Hepatic stellate cell (primary cell): ENCODE results near the gene SMIM23.

Experiments used
- DNase-seq: peaks from one replicate; pipeline ENCODE4 v3.0.0; 2011; ENCODE audit warnings: low spot score

The SMIM23 gene

GRCh38 chr5:171785517-171785916 lies at the start of gene SMIM23:
Gene SMIM23, plus strand, starts transcription at chr5:171785817. Its CDS starts 55 bp downstream, at chr5:171785872.
- no peak for DNase-seq

DNA sequence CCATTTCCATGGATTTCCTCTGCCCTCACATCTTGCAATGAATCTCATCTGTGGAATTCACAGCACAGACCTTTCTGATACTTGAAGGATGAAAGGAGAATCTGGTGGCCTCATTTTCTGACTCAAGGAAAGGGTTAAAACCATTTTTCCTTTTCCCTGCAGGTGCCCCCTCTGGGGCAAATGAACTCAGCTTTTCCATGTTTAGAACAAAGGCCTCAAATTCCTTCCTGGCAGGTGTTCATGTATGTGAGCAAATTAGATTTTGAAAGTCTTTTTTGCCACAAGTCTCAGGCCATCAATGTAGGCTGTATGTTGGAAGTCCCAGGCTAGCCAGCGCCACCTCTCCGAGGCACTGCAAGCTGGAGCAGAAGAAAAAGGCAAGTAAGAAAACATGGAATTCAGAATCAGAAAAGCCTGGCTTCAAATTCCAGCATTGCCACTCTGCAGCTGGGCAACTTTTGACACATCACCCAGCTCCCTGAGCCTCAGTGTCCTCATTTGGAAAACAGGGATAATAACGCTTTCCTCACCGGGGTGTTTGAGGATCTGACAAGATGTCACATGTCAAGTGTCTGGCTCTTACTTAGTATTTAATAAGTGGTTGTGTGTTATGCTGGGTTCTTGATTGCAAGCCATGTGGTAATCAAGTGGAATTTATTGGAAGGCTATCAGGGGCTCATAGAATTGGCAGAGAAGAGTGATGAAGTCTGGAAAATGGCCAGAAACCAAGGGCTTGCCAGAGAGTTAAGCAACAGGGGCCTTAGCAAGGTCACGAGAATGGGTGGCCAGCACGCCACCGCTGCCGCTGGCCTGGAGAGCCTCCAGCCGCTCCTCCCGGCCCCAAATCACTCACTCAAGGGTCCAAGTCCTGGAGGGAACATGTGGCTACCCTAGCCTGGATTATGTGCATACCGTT lies 48.4 kb upstream of the SMIM23 start:
- no peak for DNase-seq

DNA sequence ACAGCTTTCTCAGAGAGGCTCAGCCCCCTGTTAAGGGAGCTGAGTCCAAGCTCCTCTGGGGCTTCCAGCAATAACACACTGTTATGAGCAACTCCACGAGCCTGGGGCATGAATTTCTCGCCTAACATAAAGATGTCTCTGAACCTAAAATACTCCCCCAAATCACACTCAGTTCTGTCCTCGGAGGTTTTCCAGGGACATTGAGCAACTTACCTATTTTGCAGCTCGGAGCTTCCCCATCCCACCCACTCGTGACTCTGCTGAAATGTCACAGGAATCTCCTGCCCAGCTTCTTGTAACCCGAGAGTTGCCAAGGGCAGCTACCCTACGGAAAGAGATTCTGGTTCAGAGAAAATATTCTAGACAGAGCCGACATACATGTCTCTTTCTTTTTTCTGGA lies 47.1 kb upstream of the SMIM23 start:
- no peak for DNase-seq

DNA sequence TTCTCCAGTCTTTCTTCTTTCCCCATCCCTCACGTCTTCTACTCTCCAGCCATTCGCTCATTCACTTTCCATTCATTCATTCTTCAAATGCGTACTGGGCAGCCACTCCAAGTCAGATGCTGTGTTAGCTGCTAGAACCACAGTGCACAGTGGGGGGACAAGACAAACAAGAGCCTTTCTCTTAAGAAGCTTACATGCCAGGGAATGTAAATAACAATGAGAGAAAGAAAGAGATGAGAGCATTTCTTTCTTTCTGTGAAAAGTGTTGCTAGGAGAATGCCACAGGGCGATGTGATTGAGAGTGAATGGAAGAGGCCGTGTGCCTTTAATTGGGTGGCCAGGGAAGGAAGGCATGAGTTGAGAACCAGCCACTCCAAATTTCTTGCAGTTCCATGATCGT lies 46.3 kb upstream of the SMIM23 start:
- no peak for DNase-seq

DNA sequence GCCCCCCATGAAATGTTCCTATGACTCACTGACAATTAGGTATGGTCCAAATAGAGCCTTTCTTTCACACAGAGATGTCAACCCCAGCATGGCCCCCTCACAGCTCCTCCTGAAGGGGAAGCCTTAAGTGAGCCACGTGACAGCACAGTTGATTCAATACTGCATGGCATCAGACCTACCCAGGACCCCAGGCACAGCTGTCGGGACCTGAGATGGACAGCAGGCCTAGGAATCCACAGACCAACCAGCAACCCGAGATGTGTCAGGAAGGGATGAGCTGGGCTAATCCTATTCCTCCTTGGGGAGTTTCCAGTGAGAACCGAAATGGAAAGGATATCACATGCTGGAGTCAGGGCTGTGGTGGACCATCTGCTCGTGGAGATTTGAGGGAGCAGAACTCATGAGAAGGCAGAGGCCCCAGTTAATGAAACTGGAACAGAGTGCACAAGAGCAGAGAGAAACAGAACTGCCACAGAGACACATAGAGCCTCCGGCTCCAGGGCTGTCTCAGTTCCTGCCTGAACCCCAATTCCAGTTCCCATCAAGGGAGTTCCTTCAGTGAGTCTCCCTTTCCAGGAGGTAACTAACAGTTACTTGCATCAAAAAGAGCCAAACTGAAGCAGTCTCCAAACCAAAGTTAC lies 42.1 kb upstream of the SMIM23 start:
- DNase-seq, result no peak

DNA sequence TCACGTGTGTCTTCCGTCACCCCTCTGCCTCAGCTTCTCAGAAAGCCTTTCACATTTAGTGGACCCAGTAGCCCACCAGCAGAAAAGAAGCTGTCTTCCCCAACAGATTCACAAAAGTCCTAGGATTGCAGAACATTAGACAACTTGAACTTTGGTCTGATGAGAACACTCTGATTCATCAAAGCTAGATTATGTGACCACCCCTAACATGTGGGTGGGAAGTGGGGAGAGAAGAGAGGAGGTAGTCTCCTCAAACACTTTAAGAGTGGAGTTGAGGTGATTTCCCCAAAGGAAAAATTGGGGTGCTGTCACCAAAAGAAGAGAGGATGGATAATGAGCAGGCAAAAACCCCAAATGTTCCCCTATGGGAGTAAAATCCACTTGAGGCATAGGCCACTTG lies 41.4 kb upstream of the SMIM23 start:
- DNase-seq, result no peak

DNA sequence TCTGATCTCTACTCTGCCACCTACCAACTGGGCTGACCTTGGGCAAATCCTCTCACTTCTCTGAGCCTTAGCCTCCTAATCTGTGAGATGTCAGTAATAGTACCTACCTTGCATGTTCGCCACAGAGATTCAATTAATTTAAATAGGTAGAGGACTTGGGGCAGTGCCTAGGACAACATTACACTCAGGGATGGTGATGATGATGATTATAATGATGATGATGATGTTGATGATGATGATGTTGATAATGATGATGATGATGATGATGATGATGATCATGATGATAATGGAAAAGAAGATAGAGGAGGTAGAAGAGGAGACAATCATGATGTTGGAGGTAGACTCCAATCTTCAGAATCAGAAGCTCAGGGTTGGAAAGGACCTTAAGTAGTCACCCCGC lies 40.7 kb upstream of the SMIM23 start:
- no peak for DNase-seq

DNA sequence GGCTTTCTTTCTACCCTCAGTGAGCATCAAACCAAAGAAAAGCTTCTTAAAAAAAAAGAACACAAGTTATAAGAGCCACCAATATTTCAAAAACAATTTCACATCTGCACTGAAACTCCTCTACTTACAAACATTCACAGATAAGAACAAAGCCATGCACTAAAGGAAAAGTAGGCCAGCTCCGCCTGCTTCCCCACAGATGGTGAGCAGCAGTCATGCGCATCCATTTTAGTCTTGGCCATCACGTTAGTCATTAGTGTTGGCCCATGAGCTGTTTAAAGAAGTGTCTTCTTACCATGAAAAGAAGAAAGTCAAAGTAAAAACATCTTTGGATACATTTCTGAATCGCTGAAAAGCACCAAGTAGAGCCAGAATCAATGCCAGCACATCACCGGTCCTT lies 40.0 kb upstream of the SMIM23 start:
- DNase-seq, result no peak

GRCh38 chr5:171747061-171747859 lies 38.4 kb upstream of the SMIM23 start:
- DNase-seq, result no peak

DNA sequence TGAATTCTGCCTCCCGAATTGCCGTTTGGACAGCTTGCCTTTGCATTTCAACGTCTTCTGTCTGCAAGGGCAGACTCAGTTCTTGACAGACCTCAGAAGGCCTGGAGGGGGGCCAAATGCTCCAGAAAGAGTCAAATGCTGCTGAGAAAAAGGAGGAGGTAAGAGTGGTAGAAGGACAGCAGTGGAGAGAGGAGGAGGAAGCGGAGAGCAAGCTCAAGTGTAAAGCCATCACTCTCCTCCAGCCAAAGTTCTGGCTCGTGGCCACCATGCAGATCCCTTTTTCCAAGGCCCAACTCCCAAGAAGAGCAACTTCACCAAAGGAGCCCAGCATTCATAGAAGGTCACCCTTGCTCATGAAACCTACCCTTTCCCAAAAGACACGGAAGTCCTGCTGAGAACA lies 36.9 kb upstream of the SMIM23 start:
- no peak for DNase-seq

- DNase-seq, result no peak
Observed at GRCh38 chr5:171749365-171749764, 36.3 kb upstream of the SMIM23 start.

- DNase-seq, result no peak
Observed at GRCh38 chr5:171750311-171750788, 35.3 kb upstream of the SMIM23 start.

DNA sequence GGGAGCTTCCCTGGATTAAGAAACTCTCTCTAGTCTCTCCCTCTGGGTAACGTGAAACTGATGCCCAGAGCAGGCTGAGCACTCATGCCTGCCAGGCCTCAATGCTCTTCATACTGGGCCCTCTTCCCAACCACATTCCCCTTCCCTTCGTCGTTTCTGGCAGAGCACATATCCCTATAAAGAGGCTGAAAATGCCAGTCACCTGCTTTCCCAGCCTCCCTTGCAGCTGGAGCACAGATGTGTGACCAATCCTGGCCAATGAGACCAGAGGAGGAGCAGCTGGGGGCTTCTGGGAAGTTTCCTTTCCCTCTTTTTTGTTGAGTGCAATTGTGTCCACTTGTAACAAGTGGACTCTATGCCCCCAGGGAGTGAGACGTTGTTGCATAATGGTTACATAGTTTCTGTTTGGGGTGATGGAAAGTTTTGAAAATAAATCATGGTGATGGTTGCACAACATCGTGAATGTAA lies 30.2 kb upstream of the SMIM23 start:
- no peak for DNase-seq

- DNase-seq, result peak; percentile 58
Observed at GRCh38 chr5:171757853-171758535, 27.6 kb upstream of the SMIM23 start.

DNA sequence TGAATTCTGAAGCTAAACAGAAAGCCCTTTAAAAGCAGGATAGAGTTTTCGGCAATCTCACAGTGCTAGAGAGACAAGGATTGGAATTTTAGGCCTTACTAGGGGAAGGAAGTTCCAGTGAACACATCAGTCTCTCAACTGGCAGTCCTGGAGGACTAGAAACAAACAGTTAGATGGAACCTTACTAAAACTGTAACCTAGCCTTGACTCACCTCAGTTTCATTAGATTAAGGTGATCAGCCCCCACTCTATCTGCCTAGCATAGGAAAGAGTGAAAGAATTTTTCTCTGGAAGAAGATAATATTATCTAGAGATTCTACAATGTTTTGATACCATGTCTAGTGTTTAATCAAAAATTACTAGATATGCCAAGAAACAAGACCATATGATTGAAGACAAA lies 25.8 kb upstream of the SMIM23 start:
- DNase-seq, result no peak

DNA sequence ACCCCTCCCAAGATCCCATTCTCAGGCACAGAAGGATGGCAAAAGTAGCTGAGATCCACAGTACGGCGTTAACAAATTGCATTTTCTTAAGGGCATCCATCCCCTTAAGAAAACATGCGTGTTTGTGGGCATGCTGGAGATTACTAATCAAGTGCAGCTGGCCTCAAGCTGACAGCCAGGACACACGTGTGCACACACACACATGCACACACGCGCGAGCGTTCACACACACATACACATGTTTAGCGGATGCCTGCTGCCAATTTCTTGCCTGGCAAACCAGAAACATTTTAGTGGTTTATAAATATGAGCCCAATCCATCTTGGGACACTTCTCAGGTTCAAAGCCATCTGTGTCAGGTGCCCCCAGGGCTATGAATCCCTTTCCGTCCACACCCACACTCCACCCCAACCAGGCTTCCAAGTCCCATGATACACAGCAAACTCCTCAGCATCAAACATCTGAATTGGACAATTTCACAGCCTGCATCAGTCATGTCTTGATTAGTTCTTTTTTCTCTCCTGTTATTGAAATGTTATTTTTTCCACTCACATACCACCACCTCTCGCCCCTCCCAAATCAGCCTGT lies 23.5 kb upstream of the SMIM23 start:
- no peak for DNase-seq

DNA sequence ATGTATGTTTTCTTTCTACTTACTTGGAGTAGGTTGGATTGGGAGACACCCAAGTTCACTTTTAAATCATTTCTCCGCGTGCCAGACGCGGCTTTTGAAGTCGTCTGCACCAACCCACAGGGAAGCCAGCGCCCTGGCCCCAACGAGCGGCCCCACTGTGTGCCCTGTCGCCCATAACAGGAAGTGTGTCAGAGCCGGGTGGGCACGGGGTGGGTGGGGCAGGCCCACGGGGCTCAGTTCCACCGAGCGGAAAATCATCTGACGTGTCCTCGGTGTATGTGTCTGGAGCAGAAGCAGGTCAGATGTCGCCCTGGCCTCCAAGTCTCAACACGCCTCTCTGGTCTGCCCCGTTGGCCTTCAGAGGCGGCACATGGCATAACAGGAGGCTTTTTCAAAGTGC lies 22.7 kb upstream of the SMIM23 start:
- no peak for DNase-seq

- no peak for DNase-seq
Observed at GRCh38 chr5:171764265-171764664, 21.4 kb upstream of the SMIM23 start.

DNA sequence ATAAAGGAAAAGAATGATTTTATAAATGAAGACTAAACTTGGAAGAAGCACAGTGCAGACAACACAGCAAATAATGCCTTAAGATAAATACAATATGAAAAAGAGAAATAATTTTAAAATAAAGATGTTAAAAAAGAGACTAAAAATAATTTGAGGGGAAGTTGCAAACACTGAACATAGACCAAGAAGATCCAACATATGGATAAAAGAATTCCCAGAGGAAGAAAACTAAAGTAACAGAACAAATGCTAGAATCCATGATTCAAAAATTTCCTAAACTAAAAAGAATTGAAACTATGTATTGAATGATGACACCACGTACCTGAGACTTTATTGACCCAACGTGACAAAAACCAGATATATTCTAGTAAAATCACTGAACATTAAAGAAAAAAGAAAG lies 18.7 kb upstream of the SMIM23 start:
- DNase-seq, result no peak

DNA sequence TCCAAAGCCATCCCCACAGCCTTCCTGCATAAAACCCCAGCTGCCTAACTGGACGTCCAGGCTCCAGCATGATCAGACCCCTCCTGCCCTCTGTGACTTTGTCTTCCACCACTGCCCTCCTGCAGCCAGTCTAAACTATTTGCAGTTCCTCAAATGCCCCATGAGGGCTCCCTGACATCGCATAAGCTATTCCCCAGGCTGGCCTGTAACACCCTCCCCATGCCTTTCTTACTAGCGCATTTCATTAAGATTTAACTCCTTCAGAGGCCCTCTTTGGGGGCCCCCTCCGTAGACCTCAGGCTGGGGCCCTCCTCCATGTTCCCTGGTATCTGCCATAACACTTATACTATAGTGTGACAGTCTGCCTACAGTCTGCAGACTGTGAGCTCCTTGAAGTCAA lies 15.5 kb upstream of the SMIM23 start:
- no peak for DNase-seq

GRCh38 chr5:171771856-171772255 lies 13.8 kb upstream of the SMIM23 start:
- DNase-seq, result no peak

GRCh38 chr5:171773106-171773505 lies 12.5 kb upstream of the SMIM23 start:
- no peak for DNase-seq
